HL-60 (cell line): ENCODE measurements around the gene ERMP1.

Experiments used
- CTCF ChIP-seq: IDR thresholded peaks from one replicate; pipeline ENCODE4 v1.5.1; 2011; ENCODE audit warnings: low read length, control low read depth, inconsistent platforms; ENCODE audit not compliant: insufficient read depth
- POLR2AphosphoS5 ChIP-seq: IDR thresholded peaks from 2 replicates; pipeline ENCODE4 v1.6.1; 2012; ENCODE audit warnings: low read depth

GRCh38 chr9:5762421-5762820, 70.5 kb downstream of the ERMP1 start:
- TF ChIP-seq CTCF (no peak), POLR2AphosphoS5 (no peak)
